SK-N-SH (cell line): ENCODE measurements around the gene ETV6. TPM values are rescaled to one million over a fixed set of nuclear protein-coding genes. Genes with fewer than 3 reads are reported as not detected.

Experiments
- CTCF ChIA-PET: fragments of 300-600, 350-600 bp; formaldehyde crosslinking; extraction: SDS; loops from one replicate; lab custom pipeline; 2021; lab: Yijun Ruan, JAX
- POLR2A ChIA-PET: fragments of 350-600 bp; sonication (Branson Sonifier 250); formaldehyde crosslinking; extraction: SDS; loops from one replicate; lab custom pipeline; 2020; ENCODE audit warnings: antibody characterized with exemption, inconsistent platforms; lab: Yijun Ruan, JAX
- DNase-seq: peaks from one replicate; pipeline ENCODE4 v3.0.0; 2012
- H2AFZ ChIP-seq: fragments of 200-600 bp; sonication (generic); 2 replicates; pipeline ENCODE4 v1.8.1; 2016; ENCODE audit warnings: antibody characterized with exemption, mild to moderate bottlenecking, low read depth
- H3F3A ChIP-seq: fragments of 200-600 bp; sonication (generic); replicated peaks from 2 replicates; pipeline ENCODE3; 2016; ENCODE audit warnings: antibody characterized with exemption, mild to moderate bottlenecking; ENCODE audit not compliant: insufficient read depth
- H3K27ac ChIP-seq, 2 experiments: fragments of 200-500 bp in 1 of 2; fragments of 200-600 bp in 1 of 2; sonication (Bioruptor generic) in 1 of 2; sonication (generic), shearing (Covaris generic) in 1 of 2; 2 replicates each; pipeline versions ENCODE4 v1.5.1 to v1.6.1; 2014 to 2016; ENCODE audit warnings: low read depth in 2 of 2, inconsistent platforms in 1 of 2, low read length in 1 of 2, mild to moderate bottlenecking in 1 of 2, mixed read lengths in 1 of 2
- H3K27me3 ChIP-seq: fragments of 200-600 bp; sonication (generic), shearing (Covaris generic); 2 replicates; pipeline ENCODE4 v1.6.1; 2016; ENCODE audit warnings: mixed run types; ENCODE audit not compliant: insufficient read depth
- H3K36me3 ChIP-seq, 2 experiments: fragments of 200-500 bp in 1 of 2; fragments of 200-600 bp in 1 of 2; sonication (Bioruptor generic) in 1 of 2; sonication (generic) in 1 of 2; replicated peaks in 1 of 2; 2 replicates each; pipeline versions ENCODE3 to v1.5.1; 2014 to 2016; ENCODE audit warnings: low read length in 1 of 2, mild to moderate bottlenecking in 1 of 2; ENCODE audit not compliant: insufficient read depth in 2 of 2, control insufficient read depth in 1 of 2
- H3K4me1 ChIP-seq, 2 experiments: fragments of 200-500 bp in 1 of 2; fragments of 200-600 bp in 1 of 2; sonication (Bioruptor generic) in 1 of 2; sonication (generic), shearing (Covaris generic) in 1 of 2; 2 replicates each; pipeline versions ENCODE4 v1.5.1 to v1.6.1; 2014 to 2016; ENCODE audit warnings: low read depth in 1 of 2, low read length in 1 of 2, mixed run types in 1 of 2; ENCODE audit not compliant: insufficient read depth in 2 of 2, control insufficient read depth in 1 of 2
- H3K4me2 ChIP-seq: fragments of 200-600 bp; sonication (generic), shearing (Covaris generic); 2 replicates; pipeline ENCODE4 v1.6.1; 2017; ENCODE audit warnings: mixed run types
- H3K4me3 ChIP-seq, 2 experiments: fragments of 200-500 bp in 1 of 2; fragments of 200-600 bp in 1 of 2; sonication (Bioruptor generic) in 1 of 2; sonication (generic), shearing (Covaris generic) in 1 of 2; 2 replicates each; pipeline versions ENCODE4 v1.5.1 to v1.8.1; 2014 to 2016; ENCODE audit warnings: low read depth in 2 of 2, inconsistent platforms in 1 of 2, low read length in 1 of 2, mild to moderate bottlenecking in 1 of 2, mixed read lengths in 1 of 2, moderate library complexity in 1 of 2
- H3K79me2 ChIP-seq: fragments of 200-600 bp; sonication (generic); 2 replicates; pipeline ENCODE4 v1.8.1; 2017; ENCODE audit warnings: mild to moderate bottlenecking; ENCODE audit not compliant: insufficient read depth
- H3K9ac ChIP-seq: fragments of 200-600 bp; sonication (generic); 2 replicates; pipeline ENCODE4 v1.6.1; 2017; ENCODE audit warnings: mixed run types
- H3K9me2 ChIP-seq: fragments of 200-600 bp; sonication (generic); 2 replicates; pipeline ENCODE4 v1.6.1; 2017; ENCODE audit warnings: mixed run types
- H3K9me3 ChIP-seq: fragments of 200-600 bp; sonication (generic); 2 replicates; pipeline ENCODE4 v1.6.1; 2017; ENCODE audit warnings: mixed run types, mild to moderate bottlenecking, moderate library complexity
- H4K20me1 ChIP-seq: fragments of 200-600 bp; sonication (generic); 2 replicates; pipeline ENCODE4 v1.6.1; 2017; ENCODE audit warnings: mild to moderate bottlenecking, mixed run types; ENCODE audit not compliant: insufficient read depth
- CHD2 ChIP-seq: fragments of 150-350 bp; IDR thresholded peaks from 2 replicates; pipeline ENCODE4 v1.6.1; 2018; ENCODE audit warnings: low read length; ENCODE audit not compliant: partially characterized antibody
- FOSL2 ChIP-seq: IDR thresholded peaks from 2 replicates; pipeline ENCODE4 v1.4.0; 2012; ENCODE audit warnings: low read depth, mild to moderate bottlenecking, moderate library complexity, borderline replicate concordance
- GABPA ChIP-seq: IDR thresholded peaks from 2 replicates; pipeline ENCODE4 v1.4.0; 2012; ENCODE audit warnings: low read depth, mild to moderate bottlenecking
- JUND ChIP-seq: IDR thresholded peaks from 2 replicates; pipeline ENCODE4 v1.4.0; 2012
- MEF2A ChIP-seq: IDR thresholded peaks from 2 replicates; pipeline ENCODE4 v1.4.0; 2012; ENCODE audit warnings: low read depth, borderline replicate concordance
- MXI1 ChIP-seq: IDR thresholded peaks from 2 replicates; pipeline ENCODE4 v1.6.1; 2012; ENCODE audit warnings: mild to moderate bottlenecking, low read depth, low read length, improper control_type of control experiment
- NFIC ChIP-seq: IDR thresholded peaks from 2 replicates; pipeline ENCODE4 v1.4.0; 2012; ENCODE audit warnings: borderline replicate concordance
- POLR2AphosphoS5 ChIP-seq: IDR thresholded peaks from 2 replicates; pipeline ENCODE4 v1.6.1; 2012; ENCODE audit warnings: low read depth, low read length
- RAD21 ChIP-seq: IDR thresholded peaks from 2 replicates; pipeline ENCODE4 v1.6.1; 2012; ENCODE audit warnings: mild to moderate bottlenecking, low read length
- RFX5 ChIP-seq: IDR thresholded peaks from 2 replicates; pipeline ENCODE4 v1.6.1; 2012; ENCODE audit warnings: mild to moderate bottlenecking, improper control_type of control experiment, low read length
- RXRA ChIP-seq: IDR thresholded peaks from 2 replicates; pipeline ENCODE4 v1.4.0; 2012; ENCODE audit warnings: low read depth, mild to moderate bottlenecking, borderline replicate concordance
- SIN3A ChIP-seq: IDR thresholded peaks from 2 replicates; pipeline ENCODE4 v1.6.1; 2012; ENCODE audit warnings: low read depth, mild to moderate bottlenecking, low read length, moderate library complexity, borderline replicate concordance
- SMC3 ChIP-seq: IDR thresholded peaks from 2 replicates; pipeline ENCODE4 v1.6.1; 2012; ENCODE audit warnings: low read depth, low read length, improper control_type of control experiment
- TCF12 ChIP-seq: IDR thresholded peaks from 2 replicates; pipeline ENCODE4 v1.4.0; 2012
- YY1 ChIP-seq: IDR thresholded peaks from 2 replicates; pipeline ENCODE4 v1.4.0; 2012; ENCODE audit warnings: low read depth, mild to moderate bottlenecking
- WGBS: methylation state at CpG from one replicate; pipeline ENCODE4 v1.1.6; 2017; ENCODE audit warnings: low lambda C conversion rate; 5-methylcytosine and 5-hydroxymethylcytosine counted together
- polyA plus RNA-seq, 3 experiments: library from polyadenylated mRNA; depleted of rRNA; stranded (reverse); fragments of >200 nt; gene quantifications; 2 replicates each; pipeline ENCODE4 v1.2.3, GENCODE V29; 2012
- TF ChIP-seq, protein P1 (sequence below): IDR thresholded peaks from 2 replicates; pipeline ENCODE4; 2012
- TF ChIP-seq, protein P2 (sequence below): fragments of 150-350 bp; IDR thresholded peaks from 2 replicates; pipeline ENCODE4 v1.6.1; 2017; ENCODE audit warnings: antibody characterized with exemption, low read length, low read depth, borderline replicate concordance
- TF ChIP-seq, protein P3 (sequence below): fragments of 200-600 bp; sonication (generic); IDR thresholded peaks from 2 replicates; pipeline ENCODE4 v1.6.1; 2017; ENCODE audit warnings: antibody characterized with exemption, mild to moderate bottlenecking, moderate library complexity
- TF ChIP-seq, protein P4 (sequence below): IDR thresholded peaks from 2 replicates; pipeline ENCODE4 v1.6.1; 2012; ENCODE audit warnings: mild to moderate bottlenecking, low read depth, low read length, moderate library complexity

ETV6 gene
- polyA plus RNA-seq, 1 of the 3 experiments (the other 2 are of a cell fraction), result 4.0 TPM

DNA sequence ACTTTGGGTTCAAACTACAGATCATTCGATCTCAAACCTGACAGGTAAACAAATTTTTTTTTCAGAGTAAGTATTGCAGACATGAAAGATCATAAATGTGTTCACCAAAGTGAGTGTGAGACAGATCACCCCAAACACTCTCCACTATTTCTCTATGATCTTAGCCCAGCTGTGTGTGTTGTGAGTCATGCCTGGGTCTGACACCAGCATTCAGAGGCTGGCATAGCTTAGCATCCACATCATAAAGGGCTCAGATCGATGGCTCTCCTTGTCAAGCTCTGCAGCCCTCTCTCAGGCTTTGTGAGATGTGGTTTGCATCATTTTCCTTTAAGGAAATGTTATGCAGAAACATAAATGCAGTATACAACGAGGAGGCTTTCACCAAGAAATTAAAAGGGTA, 164.9 kb downstream of the ETV6 start:
- Histone ChIP-seq H3K9me3 (no peaks in the 10 kb centered on the region), H3K27me3 (no peaks in the 10 kb centered on the region), H3K4me2 (no peak overlapping the region), H3K4me1 (peaks cover 17 to 37% of the 10 kb centered on the region in 2 experiments), H3K36me3 (no peaks in the 10 kb centered on the region), H4K20me1 (no peaks in the 10 kb centered on the region), H3K79me2 (peaks cover 15% of the 10 kb centered on the region; the same call in 1 of the 2 replicates), H3K9ac (no peak overlapping the region), H3K4me3 (no peak overlapping the region), H3K9me2 (no peaks in the 10 kb centered on the region), H3F3A (peaks cover 6% of the 10 kb centered on the region), H3K27ac (peak overlapping the region in 1 of 2 experiments; percentile 45; a peak in 3 of 4 replicates), H2AFZ (no peak overlapping the region)
- POLR2A ChIA-PET, result no interaction called here
- CTCF ChIA-PET, result interaction anchor here (2.2 to 2.3 kb wide), 2 partner anchors 16 to 17 kb away, joined by 6 read pairs; no protein-coding TSS in a partner anchor
- peak; percentile 71; the same call in 1 of the 2 replicates for TF ChIP-seq TCF12
- TF ChIP-seq SIN3A, result 0 out of 2 replicates have a peak, but pooled peaks have one; percentile 47
- TF ChIP-seq YY1, result no peak
- no peak for TF ChIP-seq CHD2
- peak; percentile 80 for TF ChIP-seq FOSL2
- TF ChIP-seq MXI1, result no peak
- TF ChIP-seq JUND, result peak; percentile 76
- TF ChIP-seq, protein P1, sequence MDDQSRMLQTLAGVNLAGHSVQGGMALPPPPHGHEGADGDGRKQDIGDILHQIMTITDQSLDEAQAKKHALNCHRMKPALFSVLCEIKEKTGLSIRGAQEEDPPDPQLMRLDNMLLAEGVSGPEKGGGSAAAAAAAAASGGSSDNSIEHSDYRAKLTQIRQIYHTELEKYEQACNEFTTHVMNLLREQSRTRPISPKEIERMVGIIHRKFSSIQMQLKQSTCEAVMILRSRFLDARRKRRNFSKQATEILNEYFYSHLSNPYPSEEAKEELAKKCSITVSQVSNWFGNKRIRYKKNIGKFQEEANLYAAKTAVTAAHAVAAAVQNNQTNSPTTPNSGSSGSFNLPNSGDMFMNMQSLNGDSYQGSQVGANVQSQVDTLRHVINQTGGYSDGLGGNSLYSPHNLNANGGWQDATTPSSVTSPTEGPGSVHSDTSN, result peak; percentile 74
- no peak for DNase-seq
- 25% methylated on average over 3 of the region's 3 CpGs for WGBS

DNA sequence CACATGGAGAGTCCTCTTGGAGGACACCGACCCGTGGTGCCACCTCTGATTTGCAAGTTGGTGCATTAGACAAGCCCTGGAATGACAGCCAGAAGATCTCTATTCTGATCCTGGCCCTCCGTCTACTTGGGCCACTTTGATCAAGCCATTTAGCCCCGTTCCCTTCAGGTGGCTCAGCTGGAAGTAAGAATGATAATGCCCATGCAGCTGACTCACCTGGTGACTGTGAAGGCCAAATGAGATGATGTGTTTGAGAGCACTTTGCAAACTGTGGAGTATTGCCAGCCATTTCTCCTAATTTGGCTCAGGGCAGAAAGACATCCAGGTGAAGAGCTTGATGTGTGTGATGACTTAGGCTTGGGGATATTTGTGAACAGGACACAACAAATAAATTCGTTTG, 165.9 kb downstream of the ETV6 start:
- no peak overlapping the region for H2AFZ ChIP-seq
- DNase-seq, result no peak
- ChIA-PET CTCF (no interaction called here), POLR2A (no interaction called here)
- H3K9me3 ChIP-seq, result no peaks in the 10 kb centered on the region
- H3K27me3 ChIP-seq, result no peaks in the 10 kb centered on the region
- H3K27ac ChIP-seq, result no peak overlapping the region
- H3K9ac ChIP-seq, result no peak overlapping the region
- H3K4me2 ChIP-seq, result no peak overlapping the region
- H3K4me1 ChIP-seq, result peaks cover 17 to 37% of the 10 kb centered on the region in 2 experiments
- H3K9me2 ChIP-seq, result no peaks in the 10 kb centered on the region
- peaks cover 6% of the 10 kb centered on the region for H3F3A ChIP-seq
- H3K4me3 ChIP-seq, result no peak overlapping the region
- no peak for TF ChIP-seq SIN3A
- no peak for TF ChIP-seq NFIC
- TF ChIP-seq, protein P2, sequence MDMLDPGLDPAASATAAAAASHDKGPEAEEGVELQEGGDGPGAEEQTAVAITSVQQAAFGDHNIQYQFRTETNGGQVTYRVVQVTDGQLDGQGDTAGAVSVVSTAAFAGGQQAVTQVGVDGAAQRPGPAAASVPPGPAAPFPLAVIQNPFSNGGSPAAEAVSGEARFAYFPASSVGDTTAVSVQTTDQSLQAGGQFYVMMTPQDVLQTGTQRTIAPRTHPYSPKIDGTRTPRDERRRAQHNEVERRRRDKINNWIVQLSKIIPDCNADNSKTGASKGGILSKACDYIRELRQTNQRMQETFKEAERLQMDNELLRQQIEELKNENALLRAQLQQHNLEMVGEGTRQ, result no peak
- no peak for TF ChIP-seq MXI1
- TF ChIP-seq POLR2AphosphoS5, result no peak
- no peak for TF ChIP-seq SMC3
- TF ChIP-seq TCF12, result no peak
- TF ChIP-seq GABPA, result no peak
- no peak for TF ChIP-seq JUND
- TF ChIP-seq RFX5, result no peak
- no peak for TF ChIP-seq RXRA
- TF ChIP-seq, protein P3, sequence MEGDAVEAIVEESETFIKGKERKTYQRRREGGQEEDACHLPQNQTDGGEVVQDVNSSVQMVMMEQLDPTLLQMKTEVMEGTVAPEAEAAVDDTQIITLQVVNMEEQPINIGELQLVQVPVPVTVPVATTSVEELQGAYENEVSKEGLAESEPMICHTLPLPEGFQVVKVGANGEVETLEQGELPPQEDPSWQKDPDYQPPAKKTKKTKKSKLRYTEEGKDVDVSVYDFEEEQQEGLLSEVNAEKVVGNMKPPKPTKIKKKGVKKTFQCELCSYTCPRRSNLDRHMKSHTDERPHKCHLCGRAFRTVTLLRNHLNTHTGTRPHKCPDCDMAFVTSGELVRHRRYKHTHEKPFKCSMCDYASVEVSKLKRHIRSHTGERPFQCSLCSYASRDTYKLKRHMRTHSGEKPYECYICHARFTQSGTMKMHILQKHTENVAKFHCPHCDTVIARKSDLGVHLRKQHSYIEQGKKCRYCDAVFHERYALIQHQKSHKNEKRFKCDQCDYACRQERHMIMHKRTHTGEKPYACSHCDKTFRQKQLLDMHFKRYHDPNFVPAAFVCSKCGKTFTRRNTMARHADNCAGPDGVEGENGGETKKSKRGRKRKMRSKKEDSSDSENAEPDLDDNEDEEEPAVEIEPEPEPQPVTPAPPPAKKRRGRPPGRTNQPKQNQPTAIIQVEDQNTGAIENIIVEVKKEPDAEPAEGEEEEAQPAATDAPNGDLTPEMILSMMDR, result no peak
- TF ChIP-seq RAD21, result no peak
- TF ChIP-seq, protein P4, sequence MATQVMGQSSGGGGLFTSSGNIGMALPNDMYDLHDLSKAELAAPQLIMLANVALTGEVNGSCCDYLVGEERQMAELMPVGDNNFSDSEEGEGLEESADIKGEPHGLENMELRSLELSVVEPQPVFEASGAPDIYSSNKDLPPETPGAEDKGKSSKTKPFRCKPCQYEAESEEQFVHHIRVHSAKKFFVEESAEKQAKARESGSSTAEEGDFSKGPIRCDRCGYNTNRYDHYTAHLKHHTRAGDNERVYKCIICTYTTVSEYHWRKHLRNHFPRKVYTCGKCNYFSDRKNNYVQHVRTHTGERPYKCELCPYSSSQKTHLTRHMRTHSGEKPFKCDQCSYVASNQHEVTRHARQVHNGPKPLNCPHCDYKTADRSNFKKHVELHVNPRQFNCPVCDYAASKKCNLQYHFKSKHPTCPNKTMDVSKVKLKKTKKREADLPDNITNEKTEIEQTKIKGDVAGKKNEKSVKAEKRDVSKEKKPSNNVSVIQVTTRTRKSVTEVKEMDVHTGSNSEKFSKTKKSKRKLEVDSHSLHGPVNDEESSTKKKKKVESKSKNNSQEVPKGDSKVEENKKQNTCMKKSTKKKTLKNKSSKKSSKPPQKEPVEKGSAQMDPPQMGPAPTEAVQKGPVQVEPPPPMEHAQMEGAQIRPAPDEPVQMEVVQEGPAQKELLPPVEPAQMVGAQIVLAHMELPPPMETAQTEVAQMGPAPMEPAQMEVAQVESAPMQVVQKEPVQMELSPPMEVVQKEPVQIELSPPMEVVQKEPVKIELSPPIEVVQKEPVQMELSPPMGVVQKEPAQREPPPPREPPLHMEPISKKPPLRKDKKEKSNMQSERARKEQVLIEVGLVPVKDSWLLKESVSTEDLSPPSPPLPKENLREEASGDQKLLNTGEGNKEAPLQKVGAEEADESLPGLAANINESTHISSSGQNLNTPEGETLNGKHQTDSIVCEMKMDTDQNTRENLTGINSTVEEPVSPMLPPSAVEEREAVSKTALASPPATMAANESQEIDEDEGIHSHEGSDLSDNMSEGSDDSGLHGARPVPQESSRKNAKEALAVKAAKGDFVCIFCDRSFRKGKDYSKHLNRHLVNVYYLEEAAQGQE, result no peak
- no peak for TF ChIP-seq MEF2A
- H4K20me1 ChIP-seq, result no peaks in the 10 kb centered on the region
- no peaks in the 10 kb centered on the region for H3K36me3 ChIP-seq
- 86% methylated on average over 5 of the region's 5 CpGs for WGBS
- H3K79me2 ChIP-seq, result peaks cover 9% of the 10 kb centered on the region; the same call in 1 of the 2 replicates
